Vagina (tissue), 2 donors: ENCODE results near the gene COL6A3.
"Not testable (repeated sequence)": the region's sequence is repeated elsewhere in the genome, so short reads cannot be mapped to it uniquely, and the experiment has no call there.

ENCODE experiments used
- CTCF ChIP-seq, 3 experiments: fragments of 450-650 bp in 2 of 3; fragments of 200-600 bp in 1 of 3; sonication (generic) in 1 of 3; IDR thresholded peaks; one replicate each; pipeline ENCODE4 v1.5.1; 2017 to 2019; ENCODE audit warnings: antibody characterized with exemption in 3 of 3, mild to moderate bottlenecking in 2 of 3, moderate library complexity in 2 of 3
- POLR2A ChIP-seq, 2 donors: fragments of 450-650 bp; IDR thresholded peaks; one replicate each; pipeline ENCODE4 v1.6.1; 2017; ENCODE audit warnings: antibody characterized with exemption in 2 of 2, mild to moderate bottlenecking in 2 of 2, moderate library complexity in 2 of 2
- POLR2AphosphoS5 ChIP-seq, 2 donors: sonication (generic); formaldehyde crosslinking; IDR thresholded peaks; one replicate each; pipeline ENCODE4 v1.9.0; 2017; ENCODE audit warnings: antibody characterized with exemption in 2 of 2, mild to moderate bottlenecking in 2 of 2, low read depth in 1 of 2; ENCODE audit not compliant: insufficient read depth in 1 of 2

GRCh38 chr2:237354172-237354571 is 59.8 kb downstream of the COL6A3 start:
- TF ChIP-seq CTCF (IDR thresholded peaks at IDR 0.05); POLR2AphosphoS5 (IDR thresholded peaks at IDR 0.05; ENCODE audit: insufficient read depth in 1 of 2, low read depth in 1 of 2); POLR2A (IDR thresholded peaks at IDR 0.05): not testable (repeated sequence)
